Anterior cingulate cortex (tissue), 58 donors: ENCODE measurements around the gene TSKU.
"Not testable (repeated sequence)": the region's sequence is repeated elsewhere in the genome, so short reads cannot be mapped to it uniquely, and the experiment has no call there.

Source experiments
- DNase-seq, 58 donors: peaks; one replicate each; lab custom pipeline; 2025; lab: John Stamatoyannopoulos, UW

TSKU gene

GRCh38 chr11:76787271-76787670 is 4.1 kb downstream of the TSKU start:
- DNase-seq = no peak

- DNase-seq = no peak
Measured at GRCh38 chr11:76787911-76788596, 4.9 kb downstream of the TSKU start.

- DNase-seq = peak in 22 of 58 donors; percentile 13 to 57 (median 32)
Measured at GRCh38 chr11:76788661-76789442, 5.7 kb downstream of the TSKU start.

- DNase-seq = no peak
Measured at GRCh38 chr11:76789443-76789719, 6.2 kb downstream of the TSKU start.

- DNase-seq = no peak
Measured at GRCh38 chr11:76790251-76790650, 7.1 kb downstream of the TSKU start.

- DNase-seq = not testable (repeated sequence)
Measured at GRCh38 chr11:76791002-76791770, 8.0 kb downstream of the TSKU start.

- no peak for DNase-seq
Measured at GRCh38 chr11:76791861-76792260, 8.7 kb downstream of the TSKU start.

- no peak for DNase-seq
Measured at GRCh38 chr11:76792505-76793264, 9.5 kb downstream of the TSKU start.

GRCh38 chr11:76793391-76794291 is 10.5 kb downstream of the TSKU start:
- no peak for DNase-seq

GRCh38 chr11:76794371-76795289 is 11.5 kb downstream of the TSKU start:
- DNase-seq = no peak

- no peak for DNase-seq
Measured at GRCh38 chr11:76795290-76795935, 12.3 kb downstream of the TSKU start.

GRCh38 chr11:76795936-76796441 is 12.8 kb downstream of the TSKU start:
- DNase-seq = no peak

GRCh38 chr11:76796511-76797198 is 13.5 kb downstream of the TSKU start:
- no peak for DNase-seq

GRCh38 chr11:76797341-76798201 is 14.4 kb downstream of the TSKU start:
- DNase-seq = no peak

GRCh38 chr11:76798202-76798581 is 15.0 kb downstream of the TSKU start:
- no peak for DNase-seq

- DNase-seq = no peak
Measured at GRCh38 chr11:76798671-76799065, 15.5 kb downstream of the TSKU start.
